Tibial nerve (tissue), 4 donors: Measurements from ENCODE around the gene RNF166. TPM values are rescaled to one million over a fixed set of nuclear protein-coding genes. Genes with fewer than 3 reads are reported as not detected.

Experiments
- DNase-seq, 2 donors: peaks; one replicate each; pipeline ENCODE4 v3.0.0-alpha.2; 2019; ENCODE audit warnings: low spot score in 2 of 2
- H3K27ac ChIP-seq, 4 donors: fragments of 200-600 bp; sonication (generic) in 3 of 4; one replicate each; pipeline ENCODE4 v1.5.1; 2017 to 2019; ENCODE audit warnings: mild to moderate bottlenecking in 1 of 4
- H3K27me3 ChIP-seq, 2 donors: fragments of 200-600 bp; sonication (generic) in 1 of 2; one replicate each; pipeline versions ENCODE4 v1.5.1 to v1.6.0; 2017 to 2019
- H3K36me3 ChIP-seq, 3 donors: fragments of 200-600 bp; sonication (generic); one replicate each; pipeline ENCODE4 v1.5.1; 2018 to 2019
- H3K4me1 ChIP-seq, 4 donors: fragments of 200-600 bp; sonication (generic) in 3 of 4; one replicate each; pipeline ENCODE4 v1.5.1; 2017 to 2019
- H3K4me3 ChIP-seq, 4 donors: fragments of 200-600 bp; sonication (generic) in 3 of 4; one replicate each; pipeline ENCODE4 v1.5.1; 2017 to 2019; ENCODE audit warnings: mild to moderate bottlenecking in 1 of 4, moderate library complexity in 1 of 4
- H3K9me3 ChIP-seq, 4 donors: fragments of 200-600 bp; sonication (generic) in 3 of 4; one replicate each; pipeline ENCODE4 v1.5.1; 2017 to 2019
- EP300 ChIP-seq, 2 donors: sonication (generic); formaldehyde crosslinking; IDR thresholded peaks; one replicate each; pipeline ENCODE4 v1.6.1; 2017; ENCODE audit warnings: antibody characterized with exemption in 2 of 2, mild to moderate bottlenecking in 1 of 2
- POLR2A ChIP-seq, 2 donors: fragments of 450-650 bp; IDR thresholded peaks; one replicate each; pipeline ENCODE4 v1.6.1; 2017; ENCODE audit warnings: antibody characterized with exemption in 2 of 2, mild to moderate bottlenecking in 2 of 2, moderate library complexity in 2 of 2
- WGBS, 2 donors: methylation state at CpG; one replicate each; pipeline ENCODE4 v1.1.5; 2018; 5-methylcytosine and 5-hydroxymethylcytosine counted together
- total RNA-seq, 4 donors: library from RNA; depleted of rRNA; stranded (reverse); fragments of >200 nt; gene quantifications; one replicate each; pipeline ENCODE4 v1.1.0, GENCODE V29; 2016
- TF ChIP-seq, protein P1 (sequence below), 5 experiments: fragments of 200-600 bp in 3 of 5; fragments of 450-650 bp in 2 of 5; sonication (generic) in 3 of 5; IDR thresholded peaks; one replicate each; pipeline ENCODE4 v1.5.1; 2016 to 2019; ENCODE audit warnings: antibody characterized with exemption in 5 of 5, mild to moderate bottlenecking in 3 of 5, moderate library complexity in 2 of 5

Gene RNF166
- total RNA-seq, 4 donors from 2014 or later, result 36.5 to 56.7 (median 43.5) TPM

GRCh38 chr16:88667461-88667860 lies 38.7 kb downstream of the RNF166 start:
- no peaks in the 10 kb centered on the region for H3K27me3 ChIP-seq
- H3K9me3 ChIP-seq, result no peaks in the 10 kb centered on the region
- WGBS, 2 donors, result 47 to 54% methylated on average over 5 of the region's 5 CpGs
- no peak for DNase-seq
- H3K4me1 ChIP-seq, result peaks cover 0 to 13% (median 4%) of the 10 kb centered on the region in 4 donors
- peaks cover 0 to 23% (median 0%) of the 10 kb centered on the region in 3 donors for H3K36me3 ChIP-seq
- TF ChIP-seq, protein P1, sequence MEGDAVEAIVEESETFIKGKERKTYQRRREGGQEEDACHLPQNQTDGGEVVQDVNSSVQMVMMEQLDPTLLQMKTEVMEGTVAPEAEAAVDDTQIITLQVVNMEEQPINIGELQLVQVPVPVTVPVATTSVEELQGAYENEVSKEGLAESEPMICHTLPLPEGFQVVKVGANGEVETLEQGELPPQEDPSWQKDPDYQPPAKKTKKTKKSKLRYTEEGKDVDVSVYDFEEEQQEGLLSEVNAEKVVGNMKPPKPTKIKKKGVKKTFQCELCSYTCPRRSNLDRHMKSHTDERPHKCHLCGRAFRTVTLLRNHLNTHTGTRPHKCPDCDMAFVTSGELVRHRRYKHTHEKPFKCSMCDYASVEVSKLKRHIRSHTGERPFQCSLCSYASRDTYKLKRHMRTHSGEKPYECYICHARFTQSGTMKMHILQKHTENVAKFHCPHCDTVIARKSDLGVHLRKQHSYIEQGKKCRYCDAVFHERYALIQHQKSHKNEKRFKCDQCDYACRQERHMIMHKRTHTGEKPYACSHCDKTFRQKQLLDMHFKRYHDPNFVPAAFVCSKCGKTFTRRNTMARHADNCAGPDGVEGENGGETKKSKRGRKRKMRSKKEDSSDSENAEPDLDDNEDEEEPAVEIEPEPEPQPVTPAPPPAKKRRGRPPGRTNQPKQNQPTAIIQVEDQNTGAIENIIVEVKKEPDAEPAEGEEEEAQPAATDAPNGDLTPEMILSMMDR (IDR thresholded peaks at IDR 0.05), result no peak
- no peak for TF ChIP-seq POLR2A (IDR thresholded peaks at IDR 0.05)
- TF ChIP-seq EP300 (IDR thresholded peaks at IDR 0.05), result no peak
- no peak overlapping the region for H3K27ac ChIP-seq
- H3K4me3 ChIP-seq, result no peak overlapping the region

DNA sequence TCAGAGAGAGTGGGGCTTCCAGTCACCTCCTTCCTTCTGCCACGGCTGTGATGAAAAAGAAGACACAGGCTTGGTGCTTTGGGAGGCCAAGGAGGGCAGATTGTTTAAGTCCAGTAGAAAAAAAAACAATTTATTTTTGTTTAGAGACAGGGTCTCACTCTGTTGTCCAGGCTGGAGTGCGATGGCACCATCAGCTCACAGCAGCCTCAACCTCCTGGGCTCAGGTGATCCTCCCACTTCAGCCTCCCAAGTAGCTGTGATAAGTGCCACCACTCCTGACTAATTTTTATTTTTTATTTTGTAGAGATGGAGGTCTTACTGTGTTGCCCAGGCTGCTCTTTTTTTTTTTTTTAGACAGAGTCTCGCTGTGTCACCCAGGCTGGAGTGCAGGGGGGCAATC lies 40.6 kb downstream of the RNF166 start:
- Histone ChIP-seq H3K36me3 (peaks cover 0 to 13% (median 0%) of the 10 kb centered on the region in 3 donors), H3K4me3 (no peak overlapping the region), H3K27ac (no peak overlapping the region), H3K4me1 (peaks cover 0 to 27% (median 10%) of the 10 kb centered on the region in 4 donors), H3K27me3 (no peaks in the 10 kb centered on the region), H3K9me3 (no peaks in the 10 kb centered on the region)
- 82 to 92% methylated on average over 3 of the region's 3 CpGs for WGBS, 2 donors
- TF ChIP-seq, protein P1 (IDR thresholded peaks at IDR 0.05), result no peak
- no peak for TF ChIP-seq POLR2A (IDR thresholded peaks at IDR 0.05)
- TF ChIP-seq EP300 (IDR thresholded peaks at IDR 0.05), result no peak
- no peak for DNase-seq

DNA sequence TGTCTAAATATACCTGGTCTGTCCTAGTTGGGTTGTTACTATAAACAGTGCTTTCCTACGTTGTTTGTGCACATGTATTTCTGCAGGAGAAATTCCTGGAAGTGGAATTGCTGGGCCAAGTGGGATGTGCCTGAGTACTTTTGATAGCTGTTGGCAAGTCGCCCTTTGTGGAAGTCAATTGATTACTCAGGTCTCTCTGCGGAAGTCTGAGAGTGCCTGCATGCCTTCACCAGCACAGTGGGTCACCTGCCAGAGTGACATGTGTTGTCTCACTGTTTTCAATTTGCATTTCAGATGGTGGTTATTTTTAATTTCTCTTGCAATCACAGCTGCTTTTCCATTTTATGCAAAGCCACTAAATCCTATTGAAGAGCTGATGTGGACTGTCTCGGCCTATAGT lies 41.1 kb downstream of the RNF166 start:
- H3K36me3 ChIP-seq, result peaks cover 0 to 13% (median 0%) of the 10 kb centered on the region in 3 donors
- 68 to 72% methylated on average over 4 of the region's 4 CpGs for WGBS, 2 donors
- H3K27ac ChIP-seq, result no peak overlapping the region
- TF ChIP-seq EP300 (IDR thresholded peaks at IDR 0.05) (peak in 1 of 2 donors; percentile 19), POLR2A (IDR thresholded peaks at IDR 0.05) (no peak)
- no peak for DNase-seq
- H3K4me3 ChIP-seq, result no peak overlapping the region
- H3K9me3 ChIP-seq, result no peaks in the 10 kb centered on the region
- no peaks in the 10 kb centered on the region for H3K27me3 ChIP-seq
- H3K4me1 ChIP-seq, result peaks cover 0 to 27% (median 10%) of the 10 kb centered on the region in 4 donors

- Histone ChIP-seq H3K36me3 (peaks cover 0 to 18% (median 0%) of the 10 kb centered on the region in 3 donors), H3K9me3 (no peaks in the 10 kb centered on the region), H3K4me3 (peak within 1 kb of the TSS; percentile 76 to 88 (median 82)), H3K4me1 (peaks cover 0 to 27% (median 10%) of the 10 kb centered on the region in 4 donors), H3K27me3 (no peaks in the 10 kb centered on the region), H3K27ac (peak within 1 kb of the TSS; percentile 75 to 94 (median 91))
- DNase-seq, result peak; percentile 89 to 93
- TF ChIP-seq POLR2A (IDR thresholded peaks at IDR 0.05), result peak; percentile 42 to 94
- TF ChIP-seq, protein P1 (IDR thresholded peaks at IDR 0.05), result peak in 2 of 5 experiments; percentile 44 to 55
- TF ChIP-seq EP300 (IDR thresholded peaks at IDR 0.05), result peak; percentile 84 to 94
- WGBS, 2 donors, result 0% methylated on average over 21 of the region's 88 CpGs
Observed at GRCh38 chr16:88662843-88663606, 43.2 kb downstream of the RNF166 start, which contains the start of gene MVD. Gene MVD (minus strand): TSS chr16:88663091. CDS start chr16:88663080, 11 bp downstream.

GRCh38 chr16:88662222-88662842 lies 43.9 kb downstream of the RNF166 start:
- H3K4me1 ChIP-seq, result peaks cover 0 to 27% (median 10%) of the 10 kb centered on the region in 4 donors
- TF ChIP-seq, protein P1 (IDR thresholded peaks at IDR 0.05), result no peak
- TF ChIP-seq POLR2A (IDR thresholded peaks at IDR 0.05) (no peak), EP300 (IDR thresholded peaks at IDR 0.05) (no peak)
- DNase-seq, result no peak

More at GRCh38 chr16:88662222-88662842, 43.9 kb downstream of the RNF166 start:
- H3K27ac ChIP-seq, result peak overlapping the region; percentile 75 to 94 (median 91)
- H3K27me3 ChIP-seq, result no peaks in the 10 kb centered on the region
- H3K36me3 ChIP-seq, result peaks cover 0 to 21% (median 0%) of the 10 kb centered on the region in 3 donors
- no peaks in the 10 kb centered on the region for H3K9me3 ChIP-seq
- H3K4me3 ChIP-seq, result peak overlapping the region; percentile 76 to 88 (median 82)
- 1 to 4% methylated on average over 24 to 41 of the region's 49 CpGs for WGBS, 2 donors
